ENCODE results near the gene CYTH4.

The CYTH4 gene

DNA sequence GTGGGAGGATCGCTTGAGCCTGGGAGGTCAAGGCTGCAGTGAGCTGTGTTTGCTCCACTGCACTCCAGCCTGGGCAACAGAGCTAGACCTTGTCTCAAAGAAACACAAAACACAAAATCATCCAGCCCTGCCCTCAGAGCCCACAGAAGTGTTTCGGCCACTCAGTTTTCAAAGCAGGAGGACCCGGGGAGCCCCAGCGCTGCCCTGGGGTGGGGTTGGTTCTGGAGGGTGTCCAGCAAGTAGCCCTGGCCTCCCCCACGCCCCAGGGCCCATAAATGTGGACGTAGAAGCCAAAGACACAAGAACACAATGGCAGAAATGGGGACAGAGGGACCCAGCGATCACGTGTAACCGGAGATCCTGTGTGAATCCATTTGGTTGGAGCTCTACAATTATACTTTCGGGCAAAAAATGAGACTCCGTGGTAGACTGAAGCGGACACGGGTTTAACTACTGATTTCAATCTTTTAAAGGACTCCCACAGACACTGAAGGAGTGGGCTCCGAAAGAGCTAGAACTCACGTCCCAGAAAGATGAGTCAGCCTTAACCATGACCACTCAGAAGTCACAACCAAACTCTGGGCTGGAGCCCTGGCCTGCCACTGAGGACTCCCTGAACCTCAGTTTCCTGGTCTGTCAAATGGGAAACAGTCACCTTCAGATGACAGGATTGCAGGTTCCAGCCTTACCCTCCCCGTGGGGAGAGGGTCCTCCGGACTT lies 9.0 kb upstream of the CYTH4 start:
- DNase-seq: no peak

DNA sequence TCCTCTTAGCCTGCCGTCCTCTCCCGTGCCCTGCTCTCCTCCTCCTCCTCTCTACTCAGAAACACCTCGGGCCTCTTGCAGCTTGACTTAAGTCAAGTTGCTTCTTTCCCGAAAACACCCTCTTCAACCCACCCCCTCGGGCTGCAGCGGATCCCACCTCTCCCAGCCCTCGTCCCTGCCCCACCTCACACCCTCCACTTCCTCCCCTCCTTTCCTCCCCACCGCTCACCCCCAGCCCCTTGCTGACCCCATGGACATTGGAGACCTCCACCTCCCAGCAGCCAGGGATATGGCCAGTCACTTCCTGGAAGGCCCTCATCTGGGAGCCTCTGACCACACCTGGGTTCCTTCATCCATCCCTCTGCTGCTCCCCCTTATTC lies 8.5 kb upstream of the CYTH4 start:
- no peak for DNase-seq

DNA sequence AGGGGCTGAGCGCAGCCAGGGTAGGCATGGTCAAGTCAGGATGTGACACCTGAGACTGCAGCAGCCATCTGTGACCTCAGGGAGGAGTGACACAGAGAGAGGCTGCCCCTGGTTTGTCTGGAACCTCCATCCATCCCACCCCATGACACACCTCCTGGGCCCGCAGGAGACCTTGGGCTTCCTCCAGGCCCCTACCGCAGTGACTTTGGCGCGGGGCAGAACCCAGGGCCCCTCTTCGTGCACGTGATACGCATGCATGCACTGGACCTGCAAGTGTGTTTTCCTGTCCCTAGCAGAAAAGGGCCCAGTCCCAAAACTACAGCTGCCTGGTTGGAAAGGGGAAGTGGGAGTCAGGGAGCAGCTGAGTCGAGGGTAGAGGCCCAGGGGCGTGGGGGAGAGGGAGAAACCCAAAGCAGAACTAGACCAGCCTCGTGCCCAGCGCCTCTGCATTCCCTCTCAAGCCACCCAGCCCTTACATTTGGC lies 7.9 kb upstream of the CYTH4 start:
- no peak for DNase-seq

DNA sequence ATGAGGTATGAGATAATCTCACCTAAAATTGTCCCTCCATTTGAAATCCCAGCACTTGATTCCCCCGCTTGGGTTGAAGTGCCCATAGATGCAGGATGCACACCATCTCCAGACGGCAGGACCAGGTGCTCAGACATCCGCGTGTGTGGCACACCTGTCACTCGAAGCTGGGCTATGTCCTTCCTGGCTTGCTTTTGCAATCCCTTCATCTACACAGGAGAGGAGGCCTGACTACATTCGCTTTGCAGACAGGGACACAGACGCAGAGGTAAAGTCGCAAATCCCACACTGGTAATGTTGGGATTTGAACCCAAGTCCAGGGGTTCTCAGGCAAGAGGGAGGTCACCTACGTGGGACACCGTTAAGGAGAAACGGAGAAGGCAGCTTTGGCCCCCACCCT lies 7.2 kb upstream of the CYTH4 start:
- no peak for DNase-seq

DNA sequence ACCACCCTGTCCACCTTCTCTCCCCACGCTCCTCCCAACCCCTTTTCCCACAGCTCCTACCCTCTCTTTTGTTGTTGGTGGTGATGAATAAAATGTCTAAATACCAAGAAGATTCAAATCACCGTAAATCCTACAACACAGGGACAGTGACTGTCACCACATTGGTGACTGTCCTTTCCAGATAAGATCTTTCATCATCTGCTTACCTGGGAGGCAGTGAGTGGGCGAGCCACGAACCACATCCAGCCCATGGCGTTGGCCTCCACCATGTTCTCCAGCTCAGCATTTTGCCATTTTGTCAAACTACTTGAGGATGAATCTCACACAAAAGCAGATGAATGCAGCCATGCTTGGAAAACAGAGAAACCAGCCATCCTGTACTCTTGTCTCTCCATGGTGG lies 6.7 kb upstream of the CYTH4 start:
- DNase-seq: no peak

DNA sequence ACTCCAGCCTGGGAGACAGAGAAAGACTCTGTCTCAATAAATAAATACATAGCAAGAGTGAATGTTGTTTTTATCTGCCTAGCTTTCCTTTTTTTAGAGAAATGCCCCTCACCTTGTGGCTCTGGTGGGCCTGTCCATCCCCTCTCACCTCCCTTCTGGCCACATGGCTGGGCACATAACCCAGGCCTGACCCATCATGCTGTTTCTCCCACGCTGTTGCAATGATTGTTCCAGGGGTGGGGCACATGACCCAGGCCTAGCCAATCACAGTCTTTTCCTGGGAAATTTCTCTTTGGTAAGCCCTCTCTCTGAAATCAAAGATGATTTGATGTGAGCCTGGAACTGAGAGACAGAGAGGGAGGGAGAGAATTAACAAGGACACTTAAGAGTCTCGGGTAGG lies 5.5 kb upstream of the CYTH4 start:
- DNase-seq: no peak

DNA sequence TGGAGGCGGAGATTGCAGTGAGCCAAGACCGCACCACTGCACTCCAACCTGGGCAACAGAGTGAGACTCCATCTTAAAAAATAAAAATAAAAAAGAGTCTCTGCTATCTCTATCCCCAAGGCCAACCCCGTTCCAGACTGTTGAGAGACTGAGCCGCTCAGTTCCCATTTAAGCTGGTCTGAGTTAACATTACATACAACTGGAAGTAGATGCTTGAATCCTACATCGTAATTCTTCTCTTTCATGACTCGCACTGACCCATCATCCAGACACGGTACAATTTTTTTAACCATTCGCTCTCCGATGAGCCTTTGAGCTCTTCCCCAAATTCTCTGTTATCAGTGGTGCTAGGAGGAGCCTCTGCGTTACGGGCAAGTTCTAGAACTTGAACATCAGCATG lies 4.9 kb upstream of the CYTH4 start:
- no peak for DNase-seq

DNA sequence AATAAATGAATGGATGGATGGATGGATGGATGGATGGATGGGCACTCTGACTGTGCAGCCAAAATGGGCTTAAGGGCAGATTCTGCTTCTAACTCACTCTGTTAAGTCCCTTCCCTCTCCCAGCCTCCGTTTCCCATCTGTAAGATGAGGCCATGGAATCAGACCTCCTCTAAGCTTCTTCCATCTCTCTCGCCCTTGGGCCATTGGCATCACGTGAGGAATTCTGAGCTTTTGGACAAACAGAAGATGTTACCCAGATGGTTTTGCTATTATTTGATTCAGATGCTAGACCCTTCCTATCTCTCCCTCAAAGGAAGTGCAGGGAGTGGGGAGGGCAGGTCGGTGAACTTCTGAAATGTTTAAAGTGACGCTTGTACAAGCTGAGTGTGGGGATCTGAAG lies 4.0 kb upstream of the CYTH4 start:
- no peak for DNase-seq

DNA sequence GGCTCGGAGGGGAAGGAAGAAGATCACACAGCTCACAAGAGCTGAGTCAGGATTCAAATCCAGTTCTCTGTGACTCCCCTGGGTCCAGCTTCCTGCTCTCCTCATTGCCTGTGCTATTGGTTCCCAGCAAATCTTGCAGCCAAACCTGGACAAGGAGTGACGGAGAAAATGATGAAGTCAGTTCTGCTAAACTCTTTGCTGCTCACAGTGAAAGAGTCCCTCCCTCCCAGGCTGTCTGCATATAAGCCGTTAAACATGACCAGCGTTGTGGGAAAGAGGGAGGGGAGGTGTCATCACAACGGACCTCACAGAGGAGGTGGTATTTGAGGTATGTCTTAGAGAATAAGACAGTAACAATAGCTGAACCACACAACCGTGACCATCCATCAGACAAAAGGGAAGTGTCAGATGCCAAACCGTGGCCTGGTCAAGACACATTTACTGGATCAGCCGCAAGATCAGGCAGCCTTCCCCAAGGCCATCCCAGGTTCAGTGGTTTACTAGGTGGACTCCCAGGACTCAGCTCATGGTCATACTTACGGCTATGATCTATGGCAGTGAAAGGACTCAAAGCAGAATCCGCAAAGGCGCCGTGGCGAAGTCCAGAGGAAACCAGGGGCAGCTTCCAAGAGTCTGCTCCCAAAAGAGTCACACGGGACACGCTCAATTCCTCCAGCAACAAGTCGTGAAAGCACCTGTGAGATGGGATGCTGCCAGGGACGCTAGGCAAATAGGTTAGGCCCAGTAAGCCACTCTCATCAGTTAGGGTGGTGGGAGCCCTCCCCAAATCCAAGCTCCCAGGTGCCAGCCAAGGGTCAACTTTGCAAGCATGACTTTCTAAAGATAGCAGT lies 2.8 kb upstream of the CYTH4 start:
- DNase-seq: no peak

DNA sequence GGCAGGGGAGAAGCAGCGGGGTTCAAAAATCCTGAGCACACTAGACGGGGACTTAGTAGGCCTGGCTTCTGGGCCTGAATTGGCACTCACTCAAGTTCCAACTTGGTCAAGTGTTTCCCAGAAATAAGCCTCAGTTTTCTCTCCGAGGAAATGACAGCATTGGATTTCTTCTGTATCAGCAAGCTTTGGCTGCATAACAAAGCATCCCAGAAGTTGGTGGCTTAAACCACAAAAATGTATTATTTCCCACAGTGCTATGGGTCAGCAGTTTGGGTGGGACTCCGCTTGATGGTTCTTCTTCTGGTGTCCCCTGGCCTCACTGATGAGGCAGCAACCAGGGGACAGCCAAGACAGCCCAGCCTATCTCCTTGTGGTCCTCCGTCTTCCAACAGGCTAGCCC lies 1.6 kb upstream of the CYTH4 start:
- DNase-seq: no peak

DNA sequence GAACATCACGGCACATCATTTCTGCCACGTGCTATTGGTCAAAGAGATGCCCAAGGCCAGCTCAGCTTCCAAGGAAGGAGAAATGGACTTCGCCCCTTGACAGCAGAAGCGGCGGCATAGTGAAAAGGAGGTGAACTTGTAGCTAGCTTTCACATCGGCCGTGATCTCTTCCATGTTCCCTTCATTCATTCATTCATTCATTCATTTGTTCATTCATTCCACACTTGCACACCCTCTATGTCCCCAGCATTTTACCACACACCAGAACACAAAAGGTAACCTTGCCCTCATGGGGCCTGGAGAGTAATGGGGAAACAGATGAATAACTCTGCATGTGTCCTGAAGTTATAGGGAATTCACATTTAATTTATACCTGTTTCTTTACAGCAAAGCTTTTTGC lies 1.1 kb upstream of the CYTH4 start:
- no peak for DNase-seq

DNA sequence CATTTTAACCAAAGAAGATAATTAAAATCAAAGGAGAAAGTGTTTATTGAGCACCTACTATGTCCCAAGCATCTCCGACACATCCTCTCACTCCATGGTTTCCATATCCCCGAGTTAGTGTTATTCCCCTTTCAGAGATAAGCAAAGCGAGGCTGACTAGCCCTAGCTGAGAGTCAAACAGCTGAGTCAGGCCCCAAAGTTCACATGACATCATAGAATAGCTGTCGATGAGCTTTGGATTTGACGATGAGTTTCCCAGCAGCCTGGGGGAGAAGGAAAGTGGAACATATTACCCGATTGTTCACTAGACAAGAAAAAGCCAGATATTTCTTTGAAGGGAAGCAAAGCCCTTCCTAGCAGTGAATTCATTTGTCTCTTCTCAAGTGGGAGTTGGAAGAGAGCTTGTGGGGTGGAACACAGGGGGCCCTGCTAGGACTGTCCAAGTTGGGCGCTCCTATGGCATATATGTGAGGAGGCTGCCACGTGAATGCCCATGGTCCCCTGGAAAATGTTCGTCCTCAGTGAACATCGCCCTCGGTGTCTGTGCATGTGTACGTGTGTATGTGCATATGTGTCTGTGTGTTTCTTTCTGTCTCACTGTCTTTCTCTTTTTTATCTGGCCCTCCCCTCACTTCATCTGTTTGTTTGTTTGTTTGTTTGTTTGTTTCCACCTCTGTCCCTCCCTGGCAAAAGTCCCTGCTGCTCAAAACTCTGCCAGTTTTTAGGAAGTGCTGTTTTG lies 493 bp upstream of the CYTH4 start:
- no peak for DNase-seq

DNA sequence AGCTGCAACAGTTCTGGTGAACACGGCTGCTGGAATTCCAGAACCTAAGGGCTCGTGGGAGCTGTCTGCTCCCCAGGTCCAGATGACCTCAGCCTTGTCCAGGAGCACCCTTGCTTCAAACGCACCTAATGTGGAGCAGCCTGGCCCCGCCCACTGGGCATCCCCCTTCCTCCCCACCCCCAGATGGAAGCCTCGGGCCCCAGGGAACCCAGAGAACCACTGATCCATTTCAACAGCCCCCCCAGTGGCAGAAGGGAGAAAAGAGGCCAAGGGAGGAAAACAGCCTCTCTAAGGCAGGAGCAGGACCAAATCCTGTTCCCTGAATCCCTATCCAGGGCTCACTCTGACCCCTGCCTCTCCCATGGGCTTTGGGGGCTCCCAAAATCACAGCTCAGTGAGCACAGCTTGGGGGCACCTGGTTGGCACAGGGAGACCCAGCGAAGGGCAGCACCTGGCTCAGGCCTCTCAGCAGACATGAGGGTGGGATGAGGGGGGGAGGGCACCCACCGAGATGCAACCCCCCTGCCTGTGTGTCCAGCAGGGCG lies 1.2 kb downstream of the CYTH4 start:
- no peak for DNase-seq

DNA sequence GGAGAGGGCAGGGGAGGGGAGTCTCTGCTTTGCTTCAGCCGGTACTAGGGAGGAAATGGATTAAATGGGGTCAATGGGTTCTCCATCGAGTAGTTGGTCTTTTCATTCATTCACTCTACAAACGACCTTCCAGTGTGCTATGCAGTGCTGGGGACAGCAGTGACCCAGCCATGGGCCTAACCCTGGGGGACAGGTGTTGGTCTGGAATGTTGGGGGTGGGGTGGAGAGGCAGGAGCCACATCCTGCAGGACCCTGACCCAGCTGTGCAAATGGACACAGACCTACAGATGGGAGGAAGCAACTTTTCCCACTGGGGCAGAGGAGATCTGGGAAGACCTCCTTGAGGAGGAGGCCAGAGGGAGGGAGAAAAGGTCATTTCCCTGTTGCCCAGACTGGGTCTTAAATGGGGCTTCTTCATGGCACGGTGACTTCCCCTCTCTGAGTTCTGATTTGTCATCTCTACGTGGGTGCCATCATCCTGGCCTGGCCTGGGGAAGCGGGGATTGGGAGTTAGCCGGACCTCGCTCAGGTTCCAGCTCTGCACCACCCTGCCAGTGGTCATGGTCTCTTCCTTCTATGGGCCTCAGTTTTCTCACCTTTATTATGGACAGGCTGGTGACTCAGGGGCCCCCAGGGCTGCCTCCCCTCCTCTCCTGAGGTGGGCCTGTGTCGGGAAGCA lies 2.0 kb downstream of the CYTH4 start:
- DNase-seq: no peak

DNA sequence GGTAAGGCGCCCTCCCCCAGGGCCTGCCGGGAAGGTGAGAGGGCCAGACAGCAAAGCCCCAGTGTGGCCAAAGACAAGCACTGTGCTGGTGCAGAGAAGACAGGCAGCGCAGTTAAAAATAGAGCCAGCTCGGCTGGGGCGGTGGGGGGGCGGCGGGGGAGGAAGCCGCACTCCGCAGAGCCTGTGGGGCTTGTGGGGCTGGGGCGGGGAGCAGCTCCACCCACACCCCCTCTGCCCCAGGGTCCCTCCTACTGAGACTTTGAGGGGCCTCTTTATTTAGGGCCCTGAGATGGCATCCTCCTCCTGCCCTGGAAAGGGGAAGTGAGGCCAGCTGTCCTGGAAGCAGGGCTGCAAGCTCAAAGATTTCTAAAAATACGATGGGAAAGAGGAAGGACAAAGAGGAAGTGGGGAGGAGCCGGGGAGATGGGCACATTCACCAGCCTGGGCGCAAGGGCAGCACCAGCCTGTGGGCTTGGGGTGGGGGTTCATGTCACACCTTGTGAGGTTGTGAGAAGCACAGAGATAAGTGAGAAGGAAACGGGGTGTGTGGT lies 2.6 kb downstream of the CYTH4 start:
- DNase-seq: peak; percentile 69

DNA sequence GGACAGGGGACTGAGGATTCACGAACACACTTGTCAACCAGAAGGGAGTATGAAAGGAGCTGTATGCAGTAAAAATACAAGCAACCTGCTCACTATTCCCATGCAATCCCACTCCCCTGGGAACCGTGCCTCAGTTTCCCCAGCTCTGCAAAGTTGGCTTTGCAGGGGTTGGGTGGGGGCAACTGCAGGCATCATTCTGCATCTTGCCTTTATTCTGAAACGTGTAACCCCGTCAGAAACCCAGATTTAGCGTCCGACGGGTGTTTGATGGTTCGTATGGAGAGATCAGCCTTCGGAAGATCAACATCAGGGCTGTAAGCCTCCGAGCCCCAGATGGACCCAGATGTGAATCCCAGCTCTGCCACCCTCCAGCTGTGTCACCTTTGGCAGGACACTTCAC lies 3.6 kb downstream of the CYTH4 start:
- no peak for DNase-seq

DNA sequence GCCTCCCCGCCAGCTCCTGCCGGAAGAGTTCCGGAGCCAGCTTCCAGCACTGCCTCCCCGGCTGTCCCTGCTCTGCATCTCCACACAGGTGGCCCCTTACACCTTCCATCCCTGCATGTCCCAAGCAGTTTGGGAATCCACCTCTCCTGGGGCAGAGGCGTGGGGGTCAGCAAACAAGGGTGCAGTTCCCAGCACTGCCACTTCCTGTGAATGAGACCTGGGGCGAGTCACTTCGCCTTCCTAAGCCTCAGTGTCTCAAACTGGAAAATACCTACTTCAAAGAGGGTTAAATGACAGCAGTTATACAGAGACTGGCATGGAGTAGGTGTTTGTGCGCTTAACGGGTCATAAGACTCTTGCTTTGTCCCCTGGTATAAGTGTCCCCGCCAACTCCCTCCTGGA lies 5.2 kb downstream of the CYTH4 start:
- DNase-seq: no peak

DNA sequence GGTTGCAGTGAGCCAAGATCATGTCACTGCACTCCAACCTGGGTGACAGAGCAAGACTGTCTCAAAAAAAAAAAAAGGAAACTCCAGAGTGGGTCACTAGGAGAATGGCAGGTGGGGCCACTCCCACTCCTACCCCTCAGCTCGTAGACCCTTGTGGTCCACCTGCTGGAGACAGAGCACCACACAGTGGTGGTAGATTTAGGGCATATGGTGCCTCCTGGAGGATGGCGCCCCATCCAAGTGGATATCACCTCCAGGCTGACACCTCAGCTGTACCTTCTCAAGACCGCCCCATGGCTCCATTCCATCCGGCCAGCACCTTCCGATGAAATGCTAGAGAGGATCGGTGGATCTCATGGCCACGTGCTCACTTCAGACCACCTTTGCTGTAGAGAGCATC lies 6.2 kb downstream of the CYTH4 start:
- no peak for DNase-seq

DNA sequence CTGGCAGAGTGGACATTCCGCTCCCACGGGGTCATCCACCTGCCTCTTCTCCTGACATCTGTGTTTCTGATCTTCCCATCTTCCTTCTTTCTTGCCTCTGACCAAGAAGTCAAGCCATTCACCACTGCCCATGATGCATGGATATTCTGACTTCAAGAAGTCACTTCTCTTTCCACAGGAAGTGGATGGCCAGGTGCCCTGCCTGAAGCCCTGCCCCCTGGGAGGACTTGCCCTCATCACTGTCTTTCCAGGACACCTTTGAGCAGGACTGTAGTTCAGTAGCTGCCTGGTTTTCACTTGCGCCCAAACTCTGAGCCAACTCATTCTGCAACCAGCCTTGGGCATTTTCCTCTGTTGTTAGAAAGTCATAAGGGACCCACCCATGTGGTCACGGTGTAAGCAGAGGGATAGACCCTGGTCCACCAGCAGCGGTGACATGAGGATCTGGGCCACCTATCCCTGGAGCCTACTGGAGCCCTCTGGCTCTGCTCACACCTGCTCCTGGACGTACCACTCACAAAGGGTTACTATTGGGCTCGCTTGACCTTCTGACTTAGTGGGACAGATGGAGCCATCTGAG lies 6.9 kb downstream of the CYTH4 start:
- DNase-seq: no peak

DNA sequence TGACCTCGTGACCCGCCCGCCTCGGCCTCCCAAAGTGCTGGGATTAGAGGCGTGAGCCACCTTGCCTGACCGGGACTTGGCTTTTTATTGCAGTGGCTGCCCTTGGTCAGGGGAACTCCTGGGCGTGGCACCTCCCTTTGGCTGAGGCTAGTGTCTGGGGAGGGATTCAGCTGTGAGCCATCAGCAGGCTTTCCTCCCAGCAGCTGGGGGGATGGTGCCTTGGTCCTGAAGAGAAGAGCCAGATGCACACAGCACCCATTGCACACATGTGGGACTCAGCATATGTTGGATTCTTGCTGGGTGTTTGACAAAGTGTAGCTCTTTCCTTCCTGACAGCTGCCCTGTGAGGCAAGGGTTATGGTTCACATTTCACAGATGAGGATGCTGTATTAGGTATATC lies 8.4 kb downstream of the CYTH4 start:
- no peak for DNase-seq

DNA sequence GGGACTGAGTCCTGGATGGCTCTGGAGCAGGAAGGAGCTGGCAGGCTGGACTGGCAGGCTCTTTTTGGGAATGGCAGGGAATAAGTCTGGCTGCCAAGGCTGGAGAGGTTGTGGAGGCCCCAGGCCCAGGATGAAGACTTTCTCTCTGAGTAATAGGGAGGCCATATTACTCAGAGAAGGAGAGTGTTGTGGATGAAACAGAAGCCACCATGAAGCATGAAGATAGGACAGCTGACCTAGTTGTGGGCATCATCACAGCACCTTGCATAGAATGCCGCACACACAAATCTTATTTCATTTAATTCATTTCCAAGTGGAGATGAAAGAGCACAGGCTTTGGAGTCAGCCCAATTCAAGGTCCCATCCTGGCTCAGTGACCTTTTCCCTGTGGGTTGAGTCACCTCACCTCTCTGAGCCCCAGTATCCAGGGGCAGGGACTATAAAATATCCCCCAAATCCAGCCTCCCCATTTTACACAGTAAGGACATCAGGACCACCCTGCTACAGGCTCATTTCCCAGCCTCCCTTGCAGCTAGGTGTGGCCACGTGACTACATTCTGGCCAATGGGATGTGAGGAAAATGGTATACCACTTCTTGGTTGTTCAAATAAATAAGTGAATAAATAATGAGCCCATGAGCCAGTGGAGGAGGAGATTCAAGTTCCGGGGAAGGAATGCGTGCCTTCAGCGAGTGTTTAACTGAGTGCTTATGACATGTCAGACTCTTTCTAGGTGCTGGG lies 9.4 kb downstream of the CYTH4 start:
- DNase-seq: no peak

All from right forelimb (tissue), 1 donor.